Measurements from ENCODE around the gene SLC5A1. TPM values are rescaled to one million over a fixed set of nuclear protein-coding genes. Genes with fewer than 3 reads are reported as not detected.

The SLC5A1 gene
- total RNA-seq, 1 donor from 2014 or later = not detected

- no peak overlapping the region for H3K27ac Mint-ChIP-seq
- peaks cover 4% of the 10 kb centered on the region for H3K27me3 Mint-ChIP-seq (ENCODE audit: insufficient read depth, low read depth)
- no peak overlapping the region for H3K4me3 ChIP-seq
- H3K9ac ChIP-seq = no peak overlapping the region
- H3F3A ChIP-seq (ENCODE audit: low read depth) = no peaks in the 10 kb centered on the region
- no peaks in the 10 kb centered on the region for H4K20me1 ChIP-seq (ENCODE audit: low read depth)
- H3K27ac ChIP-seq = no peak overlapping the region
- no peak for DNase-seq (ENCODE audit: low spot score)
- TF ChIP-seq EZH2phosphoT487 (IDR thresholded peaks at IDR 0.05) (no peak), EZH2 (IDR thresholded peaks at IDR 0.05) (no peak), CTCF (IDR thresholded peaks at IDR 0.05) (no peak)
- no peak overlapping the region for H3K4me2 ChIP-seq
- no peaks in the 10 kb centered on the region for H3K9me3 Mint-ChIP-seq
- H3K36me3 ChIP-seq = no peaks in the 10 kb centered on the region
- H3K36me3 Mint-ChIP-seq = no peaks in the 10 kb centered on the region
- no peaks in the 10 kb centered on the region for H3K4me1 ChIP-seq
- no peak overlapping the region for H3K4me3 Mint-ChIP-seq
- no peaks in the 10 kb centered on the region for H3K27me3 ChIP-seq
- no peaks in the 10 kb centered on the region for H3K9me3 ChIP-seq (ENCODE audit: low read depth)
- no peak overlapping the region for H2AFZ ChIP-seq (replicated peaks)
- no peaks in the 10 kb centered on the region for H3K4me1 Mint-ChIP-seq
- H3K79me2 ChIP-seq (ENCODE audit: low read depth) = no peaks in the 10 kb centered on the region
Measured at GRCh38 chr22:32050678-32051515, 7.8 kb downstream of the SLC5A1 start.

- H3K4me3 Mint-ChIP-seq = no peak overlapping the region
- no peak overlapping the region for H2AFZ ChIP-seq (replicated peaks)
- H3K36me3 Mint-ChIP-seq = no peaks in the 10 kb centered on the region
- no peaks in the 10 kb centered on the region for H3K4me1 Mint-ChIP-seq
- no peak overlapping the region for H3K4me3 ChIP-seq
- no peaks in the 10 kb centered on the region for H3F3A ChIP-seq (ENCODE audit: low read depth)
- no peak overlapping the region for H3K27ac ChIP-seq
- no peaks in the 10 kb centered on the region for H3K9me3 ChIP-seq (ENCODE audit: low read depth)
- DNase-seq (ENCODE audit: low spot score) = no peak
- no peaks in the 10 kb centered on the region for H4K20me1 ChIP-seq (ENCODE audit: low read depth)
- H3K27me3 ChIP-seq = no peaks in the 10 kb centered on the region
- no peak overlapping the region for H3K9ac ChIP-seq
- no peak overlapping the region for H3K4me2 ChIP-seq
- H3K79me2 ChIP-seq (ENCODE audit: low read depth) = no peaks in the 10 kb centered on the region
- H3K4me1 ChIP-seq = no peaks in the 10 kb centered on the region
- TF ChIP-seq EZH2 (IDR thresholded peaks at IDR 0.05) = no peak
- no peak for TF ChIP-seq EZH2phosphoT487 (IDR thresholded peaks at IDR 0.05)
- no peak for TF ChIP-seq CTCF (IDR thresholded peaks at IDR 0.05)
- H3K9me3 Mint-ChIP-seq = no peaks in the 10 kb centered on the region
- H3K27ac Mint-ChIP-seq = no peak overlapping the region
- H3K27me3 Mint-ChIP-seq (ENCODE audit: insufficient read depth, low read depth) = peaks cover 4% of the 10 kb centered on the region
- H3K36me3 ChIP-seq = no peaks in the 10 kb centered on the region
Measured at GRCh38 chr22:32052244-32052643, 9.2 kb downstream of the SLC5A1 start.

- Histone ChIP-seq H3K36me3 (no peaks in the 10 kb centered on the region), H3K79me2 (ENCODE audit: low read depth) (no peaks in the 10 kb centered on the region), H3K4me1 (no peaks in the 10 kb centered on the region), H3K4me2 (no peak overlapping the region), H3K27ac (no peak overlapping the region), H3K27me3 (no peaks in the 10 kb centered on the region), H4K20me1 (ENCODE audit: low read depth) (no peaks in the 10 kb centered on the region), H3K9me3 (ENCODE audit: low read depth) (no peaks in the 10 kb centered on the region), H2AFZ (replicated peaks) (no peak overlapping the region), H3F3A (ENCODE audit: low read depth) (no peaks in the 10 kb centered on the region), H3K4me3 (no peak overlapping the region), H3K9ac (no peak overlapping the region)
- no peaks in the 10 kb centered on the region for H3K36me3 Mint-ChIP-seq
- peaks cover 4% of the 10 kb centered on the region for H3K27me3 Mint-ChIP-seq (ENCODE audit: insufficient read depth, low read depth)
- H3K9me3 Mint-ChIP-seq = no peaks in the 10 kb centered on the region
- no peak overlapping the region for H3K4me3 Mint-ChIP-seq
- H3K4me1 Mint-ChIP-seq = no peaks in the 10 kb centered on the region
- DNase-seq (ENCODE audit: low spot score) = no peak
- H3K27ac Mint-ChIP-seq = no peak overlapping the region
- no peak for TF ChIP-seq EZH2 (IDR thresholded peaks at IDR 0.05)
- no peak for TF ChIP-seq CTCF (IDR thresholded peaks at IDR 0.05)
- TF ChIP-seq EZH2phosphoT487 (IDR thresholded peaks at IDR 0.05) = no peak
Measured at GRCh38 chr22:32052936-32053791, 10.1 kb downstream of the SLC5A1 start.

Data from neural progenitor cell (in vitro differentiated cells).